Panc1 (cell line): ENCODE data around the gene PDZD4.

Experiments used
- POLR2AphosphoS5 ChIP-seq: IDR thresholded peaks from 2 replicates; pipeline ENCODE4 v1.6.1; 2012; ENCODE audit warnings: mild to moderate bottlenecking, low read depth, low read length, moderate library complexity
- TF ChIP-seq, protein P1 (sequence below): fragments of 450-650 bp; IDR thresholded peaks from 2 replicates; pipeline ENCODE4 v1.5.1; 2017; ENCODE audit warnings: mild to moderate bottlenecking
- TF ChIP-seq, protein P2 (sequence below), 2 experiments: IDR thresholded peaks; 2 replicates each; pipeline ENCODE4 v1.6.1; 2011 to 2012; ENCODE audit warnings: low read depth in 2 of 2, control low read depth in 1 of 2, low read length in 1 of 2, mild to moderate bottlenecking in 1 of 2, moderate library complexity in 1 of 2; ENCODE audit not compliant: insufficient read depth in 1 of 2

DNA sequence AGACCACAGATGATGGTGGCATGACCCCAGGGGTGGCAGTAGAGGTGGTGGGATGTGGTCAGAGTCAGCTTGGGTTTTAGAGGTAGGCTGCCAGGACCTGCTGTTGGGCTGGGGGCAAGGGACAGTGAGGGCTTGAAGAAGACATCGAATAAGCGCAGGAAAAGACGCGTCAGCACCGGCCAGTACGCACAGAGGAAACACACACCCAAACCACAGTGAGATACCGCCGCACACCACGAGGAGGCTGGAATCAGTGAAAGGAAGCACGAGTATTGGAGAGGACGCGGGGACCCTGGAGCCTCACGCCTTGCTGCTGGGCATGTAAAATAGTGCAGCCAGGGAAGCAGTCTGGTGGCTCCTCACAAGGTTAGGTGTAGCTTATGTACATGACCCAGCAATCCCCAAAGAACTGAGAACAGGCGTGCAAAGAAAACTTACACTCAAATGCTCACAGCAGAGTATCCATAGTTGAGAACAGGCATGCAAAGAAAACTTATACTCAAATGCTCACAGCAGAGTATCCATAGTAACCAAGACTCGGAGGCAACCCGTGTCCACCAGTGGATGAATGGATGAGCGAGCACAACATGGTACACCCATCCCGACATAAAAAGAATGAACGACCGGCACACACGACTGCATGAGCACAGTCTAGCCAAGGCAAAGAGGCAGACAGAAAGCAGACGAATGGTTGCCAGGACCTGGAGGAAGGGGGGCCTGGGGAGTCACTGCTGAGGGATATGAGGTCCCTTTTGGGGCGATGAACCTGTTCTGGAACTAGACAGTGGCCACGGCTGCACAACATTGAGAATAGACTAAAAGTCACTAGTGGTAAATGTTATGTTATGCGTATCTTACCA is 13.3 kb downstream of the PDZD4 start:
- TF ChIP-seq, protein P1, sequence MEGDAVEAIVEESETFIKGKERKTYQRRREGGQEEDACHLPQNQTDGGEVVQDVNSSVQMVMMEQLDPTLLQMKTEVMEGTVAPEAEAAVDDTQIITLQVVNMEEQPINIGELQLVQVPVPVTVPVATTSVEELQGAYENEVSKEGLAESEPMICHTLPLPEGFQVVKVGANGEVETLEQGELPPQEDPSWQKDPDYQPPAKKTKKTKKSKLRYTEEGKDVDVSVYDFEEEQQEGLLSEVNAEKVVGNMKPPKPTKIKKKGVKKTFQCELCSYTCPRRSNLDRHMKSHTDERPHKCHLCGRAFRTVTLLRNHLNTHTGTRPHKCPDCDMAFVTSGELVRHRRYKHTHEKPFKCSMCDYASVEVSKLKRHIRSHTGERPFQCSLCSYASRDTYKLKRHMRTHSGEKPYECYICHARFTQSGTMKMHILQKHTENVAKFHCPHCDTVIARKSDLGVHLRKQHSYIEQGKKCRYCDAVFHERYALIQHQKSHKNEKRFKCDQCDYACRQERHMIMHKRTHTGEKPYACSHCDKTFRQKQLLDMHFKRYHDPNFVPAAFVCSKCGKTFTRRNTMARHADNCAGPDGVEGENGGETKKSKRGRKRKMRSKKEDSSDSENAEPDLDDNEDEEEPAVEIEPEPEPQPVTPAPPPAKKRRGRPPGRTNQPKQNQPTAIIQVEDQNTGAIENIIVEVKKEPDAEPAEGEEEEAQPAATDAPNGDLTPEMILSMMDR = no peak
- TF ChIP-seq, protein P2, sequence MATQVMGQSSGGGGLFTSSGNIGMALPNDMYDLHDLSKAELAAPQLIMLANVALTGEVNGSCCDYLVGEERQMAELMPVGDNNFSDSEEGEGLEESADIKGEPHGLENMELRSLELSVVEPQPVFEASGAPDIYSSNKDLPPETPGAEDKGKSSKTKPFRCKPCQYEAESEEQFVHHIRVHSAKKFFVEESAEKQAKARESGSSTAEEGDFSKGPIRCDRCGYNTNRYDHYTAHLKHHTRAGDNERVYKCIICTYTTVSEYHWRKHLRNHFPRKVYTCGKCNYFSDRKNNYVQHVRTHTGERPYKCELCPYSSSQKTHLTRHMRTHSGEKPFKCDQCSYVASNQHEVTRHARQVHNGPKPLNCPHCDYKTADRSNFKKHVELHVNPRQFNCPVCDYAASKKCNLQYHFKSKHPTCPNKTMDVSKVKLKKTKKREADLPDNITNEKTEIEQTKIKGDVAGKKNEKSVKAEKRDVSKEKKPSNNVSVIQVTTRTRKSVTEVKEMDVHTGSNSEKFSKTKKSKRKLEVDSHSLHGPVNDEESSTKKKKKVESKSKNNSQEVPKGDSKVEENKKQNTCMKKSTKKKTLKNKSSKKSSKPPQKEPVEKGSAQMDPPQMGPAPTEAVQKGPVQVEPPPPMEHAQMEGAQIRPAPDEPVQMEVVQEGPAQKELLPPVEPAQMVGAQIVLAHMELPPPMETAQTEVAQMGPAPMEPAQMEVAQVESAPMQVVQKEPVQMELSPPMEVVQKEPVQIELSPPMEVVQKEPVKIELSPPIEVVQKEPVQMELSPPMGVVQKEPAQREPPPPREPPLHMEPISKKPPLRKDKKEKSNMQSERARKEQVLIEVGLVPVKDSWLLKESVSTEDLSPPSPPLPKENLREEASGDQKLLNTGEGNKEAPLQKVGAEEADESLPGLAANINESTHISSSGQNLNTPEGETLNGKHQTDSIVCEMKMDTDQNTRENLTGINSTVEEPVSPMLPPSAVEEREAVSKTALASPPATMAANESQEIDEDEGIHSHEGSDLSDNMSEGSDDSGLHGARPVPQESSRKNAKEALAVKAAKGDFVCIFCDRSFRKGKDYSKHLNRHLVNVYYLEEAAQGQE (IDR thresholded peaks at IDR 0.05; ENCODE audit: insufficient read depth in 1 of 2, low read depth in 2 of 2, low read length in 1 of 2) = no peak
- TF ChIP-seq POLR2AphosphoS5 = no peak
